ENCODE data around the gene NET1.

Gene NET1

DNA sequence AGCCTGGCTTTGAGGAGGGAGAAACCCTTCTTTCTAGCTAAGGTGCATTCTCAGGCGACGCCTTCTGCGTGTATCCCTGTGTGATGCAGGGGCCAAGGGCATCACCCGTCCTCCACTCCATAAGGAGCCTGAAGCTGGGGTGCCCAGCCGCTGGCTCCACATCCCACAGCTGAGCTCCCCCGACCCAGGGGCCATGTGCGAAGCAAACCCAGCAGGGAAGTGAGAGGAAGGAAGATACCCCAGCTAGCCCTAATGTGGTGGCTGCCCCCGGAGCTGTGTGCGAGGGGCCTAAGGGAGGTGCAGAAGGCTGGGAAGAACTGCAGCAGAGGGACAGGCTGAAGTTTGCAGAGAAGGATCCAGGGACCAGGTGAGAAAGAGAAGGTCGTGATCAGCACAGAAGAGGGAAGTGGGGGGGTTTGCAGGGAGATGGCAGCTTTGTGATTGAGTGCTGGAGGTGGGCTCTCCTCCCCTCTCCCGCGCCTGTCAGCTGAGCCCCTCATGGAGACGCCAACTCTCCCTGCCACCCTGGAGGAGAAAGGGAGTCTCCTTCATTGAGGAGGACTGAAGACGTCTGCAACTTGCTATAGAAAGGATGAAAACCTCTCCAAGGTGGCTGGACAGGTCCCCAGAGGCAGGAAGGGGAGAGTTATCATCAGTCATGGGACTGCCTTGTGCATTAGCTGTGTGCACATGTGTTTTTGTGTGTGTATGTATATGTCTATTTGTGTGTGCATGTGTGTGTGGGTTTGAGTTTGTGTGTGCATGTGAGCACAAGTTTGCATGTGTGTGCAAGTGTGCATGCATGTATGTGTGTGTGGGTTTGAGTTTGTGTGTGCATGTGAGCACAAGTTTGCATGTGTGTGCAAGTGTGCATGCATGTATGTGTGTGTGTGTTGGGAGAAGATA, 90.5 kb downstream of the NET1 start:
- DNase-seq = no peak

DNA sequence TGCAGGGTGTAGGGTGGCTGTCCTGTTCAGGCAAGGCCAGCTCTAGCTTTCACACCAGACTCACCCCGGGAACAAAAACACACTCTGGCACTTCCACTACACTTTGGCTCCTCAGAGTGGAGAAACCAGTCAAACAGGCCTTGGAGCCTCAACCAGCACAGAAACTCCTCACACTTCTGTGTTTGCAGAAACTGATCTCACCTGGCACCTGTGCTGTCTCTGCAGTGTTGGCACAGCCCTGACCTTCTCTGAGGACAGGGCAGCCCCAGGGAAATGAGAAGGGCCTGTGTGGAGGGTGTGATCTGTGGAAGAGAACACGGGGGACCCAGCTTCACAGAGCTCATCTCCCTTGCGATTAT, 91.1 kb downstream of the NET1 start:
- no peak for DNase-seq

DNA sequence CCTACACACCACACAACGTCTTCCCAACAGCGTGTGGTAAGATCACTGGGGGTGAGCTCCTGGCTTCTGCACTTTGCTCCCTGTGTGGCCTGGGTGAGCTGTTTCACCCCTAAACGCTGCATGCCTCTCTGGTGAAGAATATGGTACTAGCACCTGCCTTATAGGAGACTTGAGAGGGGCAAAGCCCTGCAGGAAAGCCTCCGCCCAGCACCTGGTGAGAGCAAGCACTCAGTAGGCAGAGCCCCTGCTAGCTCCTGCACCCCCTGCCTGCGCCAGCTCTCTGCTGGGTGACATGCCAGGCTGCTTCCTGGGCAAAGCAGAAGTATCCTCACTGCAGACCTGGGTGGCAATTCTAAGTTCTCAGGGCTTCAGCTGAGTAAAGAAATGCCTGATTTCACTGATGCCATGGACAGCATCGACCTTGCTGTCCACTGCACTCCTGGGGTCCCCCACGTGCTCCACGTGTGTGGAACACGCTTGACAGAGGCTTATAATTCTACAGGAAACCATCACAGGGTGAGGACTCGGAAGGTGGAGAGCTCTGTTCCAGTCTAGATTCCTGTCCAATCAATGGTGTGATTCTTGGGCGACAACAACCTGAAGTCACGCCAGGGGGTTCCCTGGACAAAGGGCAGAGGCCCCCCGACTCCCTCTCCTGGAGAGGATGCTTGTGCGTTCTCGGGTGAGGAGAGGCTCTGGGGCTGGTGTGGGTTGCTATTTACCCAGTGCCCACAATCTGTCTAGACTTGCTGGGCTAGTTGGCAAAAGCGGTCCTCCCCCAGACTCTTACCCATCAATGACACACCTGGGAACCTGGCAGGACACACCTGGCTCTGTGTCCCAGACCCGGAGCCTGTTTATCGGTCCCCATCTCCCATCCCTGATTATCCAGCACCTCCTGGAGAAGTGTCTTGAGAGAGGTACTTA, 92.1 kb downstream of the NET1 start:
- DNase-seq = no peak

DNA sequence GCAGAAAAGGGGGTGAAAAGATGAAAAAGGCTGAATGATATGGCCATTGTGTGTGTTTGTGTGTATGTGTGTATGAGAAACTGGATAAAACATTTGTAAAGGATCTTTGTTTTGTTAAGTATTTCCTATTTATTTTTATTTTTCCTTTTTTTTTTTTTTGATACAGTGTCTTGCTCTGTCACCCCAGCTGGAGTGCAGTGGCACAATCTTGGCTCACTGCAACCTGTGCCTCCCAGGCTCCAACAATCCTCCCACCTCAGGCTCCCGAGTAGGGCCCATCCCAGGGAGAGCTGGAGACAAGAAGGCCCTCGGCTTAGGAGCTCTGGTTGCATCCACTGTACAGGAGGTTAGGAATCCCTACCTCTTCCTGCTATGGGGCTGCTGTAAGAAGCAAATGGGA, 93.9 kb downstream of the NET1 start:
- DNase-seq = no peak

DNA sequence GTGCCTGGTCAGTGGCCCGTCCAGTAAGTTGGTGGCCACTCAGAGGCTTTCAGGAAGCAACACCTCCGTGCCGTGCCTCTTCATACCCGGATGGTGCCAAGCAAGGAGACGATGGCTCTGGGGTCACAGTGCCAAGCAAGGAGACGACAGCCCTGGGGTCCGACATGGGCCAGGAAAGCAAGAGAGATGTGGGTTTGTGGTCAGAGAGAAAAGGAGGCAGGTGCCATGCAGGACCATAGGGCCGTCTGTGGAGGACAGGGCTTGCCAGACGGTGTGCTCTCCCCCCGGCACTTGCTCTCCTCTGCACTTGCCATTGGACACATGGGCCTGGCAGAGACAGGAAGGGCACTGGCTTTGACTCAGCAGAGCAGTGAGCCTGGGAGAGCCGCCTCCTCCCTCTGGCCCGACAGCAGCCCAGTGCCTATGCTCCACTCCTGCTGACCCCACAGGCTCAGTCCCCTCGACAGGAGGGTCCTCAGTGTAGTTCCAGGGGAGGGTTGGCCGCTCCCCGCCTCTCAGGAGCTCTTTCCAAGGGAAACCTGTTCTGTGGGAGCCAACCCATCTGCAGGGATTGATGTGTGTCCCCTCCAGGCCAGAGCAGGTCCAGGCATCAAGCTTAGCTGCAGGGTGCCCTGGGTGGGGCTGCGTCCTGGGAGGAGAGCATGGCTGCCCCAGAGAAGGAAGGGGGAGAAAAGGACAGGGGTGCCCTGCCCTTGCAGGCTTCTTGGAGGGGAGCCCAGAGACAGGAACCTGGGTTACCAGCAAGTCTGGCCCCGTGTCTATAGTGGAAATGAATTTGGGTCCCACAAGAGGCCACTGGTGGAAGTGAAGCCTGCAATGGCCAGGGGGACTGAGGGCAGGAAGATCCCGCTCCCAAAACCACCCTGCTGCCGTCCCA, 94.6 kb downstream of the NET1 start:
- no peak for DNase-seq

DNA sequence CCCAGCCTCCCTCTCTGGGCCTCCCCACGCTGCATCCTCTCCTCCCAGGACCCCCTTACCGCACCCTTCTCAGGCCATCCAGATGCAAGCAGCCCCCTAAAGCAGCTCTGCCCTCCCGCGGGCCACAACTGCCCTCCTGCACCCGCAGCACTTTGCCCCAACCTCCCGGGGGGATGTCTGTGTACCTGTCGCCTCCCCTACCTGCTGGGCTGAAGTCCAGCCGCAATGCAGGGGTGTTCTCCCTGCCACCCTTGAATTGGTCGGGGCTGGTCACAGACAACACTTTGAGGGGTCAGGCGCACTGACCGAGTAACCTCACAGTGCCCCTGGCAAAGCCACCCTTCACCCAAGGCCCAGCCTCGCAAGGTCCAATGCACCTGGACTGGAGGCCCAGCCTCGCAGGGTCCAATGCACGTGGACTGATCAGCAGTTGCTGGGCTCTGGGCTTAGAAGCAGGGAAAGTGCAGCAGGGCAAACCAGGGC, 95.3 kb downstream of the NET1 start:
- DNase-seq = no peak

DNA sequence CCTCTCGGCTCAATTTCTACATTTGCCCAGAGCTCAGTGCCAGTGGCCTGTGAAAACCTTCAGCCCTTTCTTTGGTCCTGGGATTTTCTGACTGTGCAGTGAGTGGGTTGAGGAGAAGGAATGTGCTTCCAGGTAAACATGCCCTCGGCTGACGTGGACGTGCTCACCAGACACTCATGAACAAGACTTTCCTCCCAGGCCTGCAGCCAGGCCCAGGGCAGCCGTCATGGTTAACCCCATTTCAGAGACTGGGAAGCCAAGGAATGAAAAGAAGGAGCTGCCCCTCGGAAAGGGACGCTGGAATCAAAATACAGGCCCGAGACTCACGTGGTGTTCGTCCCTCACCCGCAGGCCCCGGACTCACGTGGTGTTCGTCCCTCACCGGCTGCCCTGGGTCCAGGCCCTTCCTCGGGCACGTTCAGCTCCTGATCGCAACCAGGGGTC, 95.8 kb downstream of the NET1 start:
- no peak for DNase-seq
